K562 (cell line): Measurements from ENCODE around the gene NDUFAF3. TPM values are rescaled to one million over a fixed set of nuclear protein-coding genes. Genes with fewer than 3 reads are reported as not detected.

Experiments used
- BRCA1 ChIP-seq, 2 experiments: fragments of 450-650 bp in 1 of 2; sonication (generic) in 1 of 2; formaldehyde crosslinking in 1 of 2; IDR thresholded peaks; 2 replicates each; pipeline versions ENCODE4 v1.5.0 to v1.6.1; 2017 to 2020; ENCODE audit warnings: mild to moderate bottlenecking in 1 of 2, missing genetic modification reagents in 1 of 2
- CREBBP ChIP-seq: IDR thresholded peaks from one replicate; pipeline ENCODE4 v1.6.1; 2012; ENCODE audit warnings: low read depth, mild to moderate bottlenecking, control low read depth, inconsistent platforms, low read length
- DACH1 ChIP-seq: fragments of 450-650 bp; IDR thresholded peaks from 2 replicates; pipeline ENCODE4 v1.6.1; 2018; ENCODE audit not compliant: partially characterized antibody
- FOXK2 ChIP-seq, 2 experiments: fragments of 450-650 bp; IDR thresholded peaks in 1 of 2; conservative IDR thresholded peaks in 1 of 2; 2 replicates each; pipeline ENCODE4 v1.6.1; 2016; ENCODE audit warnings: low read depth in 2 of 2, mild to moderate bottlenecking in 1 of 2
- GABPB2 ChIP-seq: fragments of 250-450 bp; sonication (Bioruptor Pico); conservative IDR thresholded peaks from 2 replicates; pipeline ENCODE4 v1.5.1; 2021; ENCODE audit warnings: mild to moderate bottlenecking
- GMEB1 ChIP-seq: fragments of 250-450 bp; sonication (Bioruptor Pico); IDR thresholded peaks from 2 replicates; pipeline ENCODE4 v1.4.0; 2020; ENCODE audit warnings: mild to moderate bottlenecking
- ILK ChIP-seq: fragments of 450-650 bp; IDR thresholded peaks from 2 replicates; pipeline ENCODE4 v1.6.1; 2016; ENCODE audit warnings: missing genetic modification characterization, low read depth, mild to moderate bottlenecking, missing compliant biosample characterization, moderate library complexity, borderline replicate concordance
- JUND ChIP-seq, 2 experiments: IDR thresholded peaks; 2 replicates in 1 of 2; 3 replicates in 1 of 2; pipeline ENCODE4 v1.6.1; 2011; ENCODE audit warnings: borderline replicate concordance in 2 of 2, low read depth in 2 of 2, low read length in 2 of 2, improper control_type of control experiment in 1 of 2, missing biosample characterization in 1 of 2, missing genetic modification characterization in 1 of 2, missing genetic modification reagents in 1 of 2
- KLF16 ChIP-seq: IDR thresholded peaks from 2 replicates; pipeline ENCODE4 v1.6.1; 2016; ENCODE audit warnings: antibody characterized with exemption
- PTRF ChIP-seq: fragments of 450-650 bp; IDR thresholded peaks from 2 replicates; pipeline ENCODE4 v1.6.1; 2016; ENCODE audit warnings: mild to moderate bottlenecking, missing genetic modification characterization, missing compliant biosample characterization
- RERE ChIP-seq: sonication (generic); formaldehyde crosslinking; IDR thresholded peaks from 2 replicates; pipeline ENCODE4 v1.8.0; 2023; ENCODE audit warnings: missing genetic modification reagents, mild to moderate bottlenecking, borderline replicate concordance
- SAP30 ChIP-seq: fragments of 200-600 bp; sonication (generic); IDR thresholded peaks from 2 replicates; pipeline ENCODE4 v1.6.1; 2012; ENCODE audit warnings: borderline replicate concordance, low read depth, mild to moderate bottlenecking, moderate library complexity, low read length, control low read depth, inconsistent platforms; ENCODE audit not compliant: insufficient read depth, poor library complexity, severe bottlenecking
- SMAD2 ChIP-seq: fragments of 150-350 bp; IDR thresholded peaks from 2 replicates; pipeline ENCODE4 v1.6.1; 2014; ENCODE audit warnings: low read depth, mild to moderate bottlenecking, low read length
- SMARCA4 ChIP-seq: fragments of 450-650 bp; IDR thresholded peaks from 2 replicates; pipeline ENCODE4 v1.6.1; 2016
- SPI1 ChIP-seq: IDR thresholded peaks from 2 replicates; pipeline ENCODE4 v1.6.1; 2011; ENCODE audit warnings: low read depth, low read length, control low read depth, borderline replicate concordance
- TAF7 ChIP-seq: fragments of 450-650 bp; IDR thresholded peaks from 2 replicates; pipeline ENCODE4 v1.6.1; 2016; ENCODE audit warnings: missing genetic modification characterization, missing compliant biosample characterization
- ZBTB1 ChIP-seq: sonication (generic); formaldehyde crosslinking; IDR thresholded peaks from 2 replicates; pipeline ENCODE4 v1.8.1; 2023; ENCODE audit warnings: missing genetic modification reagents, low read depth, mild to moderate bottlenecking, borderline replicate concordance
- ZNF146 ChIP-seq: IDR thresholded peaks from one replicate; pipeline ENCODE4 v1.6.1; 2018; ENCODE audit warnings: missing compliant biosample characterization; ENCODE audit not compliant: unreplicated experiment
- ZNF586 ChIP-seq: fragments of 450-650 bp; formaldehyde crosslinking; conservative IDR thresholded peaks from 2 replicates; pipeline ENCODE4 v1.4.0; 2020; ENCODE audit warnings: mild to moderate bottlenecking, moderate library complexity
- polyA plus RNA-seq, 8 experiments: library from polyadenylated mRNA; depleted of rRNA in 4 of 8; stranded (reverse) in 5 of 8; unstranded in 3 of 8; fragments of >200 nt; fragmentation: Nextera tagmentation in 2 of 8; fragmentation: Illumina TruSeq in 1 of 8; extraction: Ambion mirVana in 2 of 8; extraction: Trizol in 1 of 8; gene quantifications; 2 replicates each; pipeline versions ENCODE4 v1.2.1 to v1.2.3, GENCODE V29; 2011 to 2014; ENCODE audit warnings: inconsistent platforms in 1 of 8, missing spikeins in 1 of 8
- total RNA-seq, 7 experiments: library from RNA; depleted of rRNA in 6 of 7; stranded (reverse); fragments of >200 nt in 6 of 7; fragmentation: Illumina TruSeq in 2 of 7; extraction: Trizol in 2 of 7; gene quantifications; 2 replicates each; pipeline versions ENCODE4 v1.2.1 to v1.2.3, GENCODE V29; 2011 to 2021; ENCODE audit warnings: low replicate concordance in 1 of 7

The NDUFAF3 gene
- total and polyA plus RNA-seq, 9 of the 15 experiments (the other 6 are each of a cell fraction or from before 2014, with no cell fraction given): 17.0 to 127 (median 36.3) TPM

- TF ChIP-seq RERE (no peak), DACH1 (no peak), CREBBP (no peak), PTRF (no peak), ZNF146 (CRISPR knock-in tag) (no peak), KLF16 (no peak), ILK (tag) (no peak), BRCA1 (IDR thresholded peaks at IDR 0.05) (no peak), BRCA1 (CRISPR knock-in tag; IDR thresholded peaks at IDR 0.05) (no peak), FOXK2 (conservative IDR thresholded peaks at IDR 0.05 in 1 of 2, IDR thresholded peaks at IDR 0.05 in 1 of 2; ENCODE audit: low read depth in 2 of 2) (peak; percentile 28 to 68; a peak in 1 of 4 replicates), SPI1 (no peak), SAP30 (no peak), SMAD2 (no peak), JUND (IDR thresholded peaks at IDR 0.05; ENCODE audit: borderline replicate concordance, low read depth, low read length) (peak; percentile 85), JUND (tag; IDR thresholded peaks at IDR 0.05; ENCODE audit: borderline replicate concordance, low read depth, low read length) (peak; percentile 65; the same call in 1 of the 3 replicates), ZNF586 (no peak), GMEB1 (peak; percentile 98), ZBTB1 (CRISPR knock-in tag) (no peak), GABPB2 (CRISPR knock-in tag) (no peak), SMARCA4 (no peak), TAF7 (tag) (0 out of 2 replicates have a peak, but pooled peaks have one; percentile 35)
Measured at GRCh38 chr3:49028673-49029562, 7.0 kb downstream of the NDUFAF3 start, which contains the start of gene IMPDH2 (continued).
